Activated naive CD4-positive, alpha-beta T cell treated with anti-CD3 and anti-CD28 coated beads for 36 hours (primary cell): ENCODE data around the gene DAB2IP. TPM values are rescaled to one million over a fixed set of nuclear protein-coding genes. Genes with fewer than 3 reads are reported as not detected.

Experiments used
- CTCF ChIA-PET: fragments of 350-600 bp; sonication (Branson Sonifier 250); formaldehyde crosslinking; loops from one replicate; lab custom pipeline; 2021; ENCODE audit warnings: antibody characterized with exemption; lab: Charles Lee
- DNase-seq: peaks from one replicate; pipeline ENCODE4 v3.0.0-alpha.2; 2020
- H3K27ac Mint-ChIP-seq: one replicate; pipeline ENCODE4 v1.8.0; 2021; ENCODE audit warnings: mild to moderate bottlenecking, mixed read lengths
- H3K27me3 Mint-ChIP-seq: one replicate; pipeline ENCODE4 v1.8.0; 2021; ENCODE audit warnings: low read depth, mixed read lengths
- H3K36me3 Mint-ChIP-seq: one replicate; pipeline ENCODE4 v1.8.0; 2021; ENCODE audit warnings: low read depth, mixed read lengths
- H3K4me1 Mint-ChIP-seq: one replicate; pipeline ENCODE4 v1.8.0; 2021; ENCODE audit warnings: low read depth, mixed read lengths
- H3K4me3 Mint-ChIP-seq: one replicate; pipeline ENCODE4 v1.8.0; 2021; ENCODE audit warnings: mild to moderate bottlenecking, moderate library complexity, mixed read lengths
- H3K9me3 Mint-ChIP-seq: one replicate; pipeline ENCODE4 v1.8.0; 2021; ENCODE audit warnings: mixed read lengths
- intact Hi-C: fragments of 100-400 bp; cut with micrococcal nuclease; formaldehyde crosslinking; loops from one replicate; pipeline ENCODE4 v1.15.1; 2023
- total RNA-seq, 2 experiments: library from RNA; stranded (reverse); gene quantifications; one replicate each; pipeline ENCODE4 v1.2.3, GENCODE V29; 2021

Gene DAB2IP
- total RNA-seq, 2 experiments from 2014 or later: 0.35 TPM; not detected in 1

DNA sequence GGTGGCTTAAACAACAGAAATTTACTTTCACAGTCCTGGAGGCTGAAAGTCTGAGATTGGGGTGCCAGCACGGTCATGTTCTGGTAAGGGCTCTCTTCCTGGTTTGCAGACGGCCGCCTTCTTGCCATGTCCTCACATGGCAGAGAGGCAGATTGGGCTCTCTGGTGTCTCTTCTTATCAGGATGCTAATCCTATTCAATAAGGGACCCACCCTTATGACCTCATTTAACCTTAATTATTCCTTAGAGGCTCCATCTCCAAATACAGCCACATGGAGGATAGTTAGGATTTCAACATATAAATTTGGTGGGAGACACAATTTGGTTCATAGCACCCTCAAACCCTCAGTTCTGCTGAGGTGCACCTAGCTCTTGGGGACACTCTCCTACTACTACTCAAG lies 180.4 kb downstream of the DAB2IP start:
- Mint-ChIP-seq H3K4me1 (no peaks in the 10 kb centered on the region), H3K36me3 (no peaks in the 10 kb centered on the region), H3K4me3 (no peak overlapping the region), H3K27me3 (no peaks in the 10 kb centered on the region), H3K9me3 (no peaks in the 10 kb centered on the region), H3K27ac (no peak overlapping the region)
- no peak for DNase-seq
- intact Hi-C loops: no loop called here
- CTCF ChIA-PET: no interaction called here

DNA sequence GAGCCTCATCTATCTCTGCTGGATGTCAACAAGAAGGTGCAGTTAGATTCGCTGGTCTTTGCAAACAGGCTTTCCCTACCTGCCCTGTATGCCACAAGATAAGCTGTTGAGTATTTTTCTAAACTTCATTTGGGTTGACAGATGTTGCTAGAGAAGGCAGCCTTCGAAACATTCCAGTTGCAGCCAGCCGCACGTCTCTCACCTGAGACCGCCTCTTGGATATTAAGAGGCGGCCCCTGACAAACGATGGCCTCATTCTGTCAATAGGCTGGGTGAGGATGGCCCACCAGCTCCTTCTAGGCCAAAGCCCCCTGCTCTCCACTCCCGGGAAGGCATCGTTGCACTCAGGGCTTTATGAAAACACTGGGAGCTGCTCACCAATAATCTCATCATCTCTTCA lies 181.6 kb downstream of the DAB2IP start:
- Mint-ChIP-seq H3K9me3 (no peaks in the 10 kb centered on the region), H3K4me3 (no peak overlapping the region), H3K4me1 (no peaks in the 10 kb centered on the region), H3K27me3 (no peaks in the 10 kb centered on the region), H3K27ac (no peak overlapping the region), H3K36me3 (no peaks in the 10 kb centered on the region)
- intact Hi-C loops: no loop called here
- DNase-seq: no peak
- CTCF ChIA-PET: no interaction called here

Other genes starting within 250 kb of the DAB2IP start
- gene GGTA1, start 151.8 kb upstream of the DAB2IP start, total RNA-seq: not detected